ENCODE measurements around the gene TBX2. TPM values are rescaled to one million over a fixed set of nuclear protein-coding genes. Genes with fewer than 3 reads are reported as not detected.

Gene TBX2
- total RNA-seq, 1 experiment from 2014 or later = 6.2 TPM

- DNase-seq (ENCODE audit: low spot score) = no peak
- in situ Hi-C loops (cut with HindIII; ENCODE audit: low sequenced_read_pairs) = no loop called here
Observed at GRCh38 chr17:61458000-61458399, 58.4 kb downstream of the TBX2 start.

GRCh38 chr17:61458421-61459141 lies 58.9 kb downstream of the TBX2 start:
- in situ Hi-C loops (cut with HindIII; ENCODE audit: low sequenced_read_pairs) = no loop called here
- no peak for DNase-seq (ENCODE audit: low spot score)

Other genes starting within 250 kb of the TBX2 start
- gene TBX4, start 52.6 kb downstream of the TBX2 start, total RNA-seq (2014; rRNA removed; shearing (Covaris generic)) = 0.64 and 1.2 TPM in 2 replicates
- 0.25 and 0.47 TPM in 2 replicates for gene NACA2, start 191.4 kb downstream of the TBX2 start, total RNA-seq (2014; rRNA removed; shearing (Covaris generic))

Measured in G401 (cell line).